Midbrain (tissue), 1 donor: Measurements from ENCODE around the gene CASQ2.
A peak's percentile ranks its signal among the peaks of the same experiment; 100 is the strongest.
"Not testable (repeated sequence)": the region's sequence is repeated elsewhere in the genome, so short reads cannot be mapped to it uniquely, and the experiment has no call there.

ENCODE experiments used
- DNase-seq: peaks from one replicate; lab custom pipeline; 2025; lab: John Stamatoyannopoulos, UW

Gene CASQ2

DNA sequence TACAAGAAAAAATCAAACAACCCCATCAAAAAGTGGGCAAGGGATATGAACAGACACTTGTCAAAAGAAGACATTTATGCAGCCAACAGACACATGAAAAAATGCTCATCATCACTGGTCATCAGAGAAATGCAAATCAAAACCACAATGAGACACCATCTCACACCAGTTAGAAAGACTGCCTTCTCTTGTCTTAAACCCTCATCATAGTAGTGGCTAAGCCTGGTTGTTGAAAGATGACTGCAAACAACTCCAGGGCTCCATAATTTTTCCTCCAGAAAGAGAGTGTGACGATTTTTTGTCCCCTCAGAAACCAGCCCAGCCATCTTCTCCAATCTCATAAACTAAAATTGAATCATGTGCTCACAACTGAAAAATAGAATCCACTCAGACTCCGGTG, 12.1 kb upstream of the CASQ2 start:
- not testable (repeated sequence) for DNase-seq

DNA sequence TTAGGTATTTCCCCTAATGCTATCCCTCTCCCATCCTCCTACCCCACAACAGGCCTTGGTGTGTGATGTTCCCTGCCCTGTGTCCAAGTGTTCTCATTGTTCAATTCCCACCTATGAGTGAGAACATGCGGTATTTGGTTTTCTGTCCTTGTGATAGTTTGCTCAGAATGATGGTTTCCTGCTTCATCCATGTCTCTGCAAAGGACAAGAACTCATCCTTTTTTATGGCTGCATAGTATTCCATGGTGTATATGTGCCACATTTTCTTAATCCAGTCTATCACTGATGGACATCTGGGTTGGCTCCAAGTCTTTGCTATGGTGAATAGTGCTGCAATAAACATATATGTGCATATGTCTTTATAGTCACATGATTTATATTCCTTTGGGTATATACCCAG, 10.6 kb upstream of the CASQ2 start:
- DNase-seq: not testable (repeated sequence)

DNA sequence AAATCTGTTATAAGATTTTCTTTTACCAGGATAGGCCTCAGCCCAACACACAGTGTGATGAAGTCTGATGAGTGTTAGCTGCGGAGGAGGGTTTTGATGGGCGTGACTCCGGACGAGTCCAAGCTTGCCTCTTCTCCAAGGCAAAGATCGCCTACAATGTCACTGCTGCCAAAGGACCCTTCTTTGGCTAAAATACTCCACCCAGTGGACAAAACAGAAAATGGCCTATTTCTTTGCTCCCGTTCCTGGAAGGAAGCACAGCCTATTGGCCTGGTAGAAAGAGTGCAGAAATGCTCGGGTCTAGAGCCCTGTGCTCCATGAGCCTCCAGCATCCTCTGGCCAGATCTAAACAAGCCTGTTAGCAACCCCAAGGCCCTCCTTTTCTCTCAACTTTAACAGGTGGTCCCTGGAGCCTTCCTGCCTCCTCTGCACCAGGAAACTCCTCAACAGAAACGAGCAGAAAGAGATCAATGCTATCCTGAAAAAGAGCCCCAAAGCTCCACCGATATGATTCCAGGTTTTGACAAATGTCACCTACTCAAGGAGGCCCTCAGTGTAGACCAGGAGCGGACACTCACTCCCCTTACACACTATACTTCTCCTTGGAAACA, 3.4 kb upstream of the CASQ2 start:
- DNase-seq: peak; percentile 80

DNA sequence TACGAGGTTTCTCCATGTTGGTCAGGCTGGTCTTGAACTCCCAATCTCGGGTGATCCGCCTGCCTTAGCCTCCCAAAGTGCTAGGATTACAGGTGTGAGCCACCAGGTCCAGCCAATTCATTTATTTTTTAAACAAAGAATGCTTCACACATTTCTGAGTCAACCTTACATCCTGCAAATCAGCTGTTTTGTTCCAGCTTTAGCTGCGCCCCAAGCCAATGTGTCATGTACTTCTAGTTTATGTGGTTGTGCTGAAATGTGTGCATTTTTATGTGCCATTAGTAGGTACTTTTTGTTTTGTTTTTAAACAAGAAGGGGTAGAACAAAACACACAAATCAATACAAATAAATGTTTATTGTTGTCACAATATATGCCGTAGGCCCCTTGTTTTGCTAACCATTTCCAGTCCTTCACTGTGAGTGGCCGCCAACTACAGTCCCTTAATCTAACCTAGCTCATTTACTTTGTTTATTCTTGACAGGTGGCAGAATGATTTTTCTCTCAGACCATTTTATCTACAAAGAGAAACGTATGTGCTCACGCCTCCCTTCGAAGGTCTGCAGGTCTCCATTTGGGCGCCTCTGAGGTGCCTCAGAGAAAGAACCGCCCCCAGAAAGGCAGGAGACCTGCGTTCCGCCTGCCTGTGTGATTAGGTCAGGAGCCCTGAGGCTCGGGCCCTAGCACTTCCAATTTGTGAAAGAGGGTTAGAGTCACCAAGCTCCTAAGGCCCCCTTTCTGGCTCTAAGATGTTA, 2.8 kb upstream of the CASQ2 start:
- DNase-seq: no peak

DNA sequence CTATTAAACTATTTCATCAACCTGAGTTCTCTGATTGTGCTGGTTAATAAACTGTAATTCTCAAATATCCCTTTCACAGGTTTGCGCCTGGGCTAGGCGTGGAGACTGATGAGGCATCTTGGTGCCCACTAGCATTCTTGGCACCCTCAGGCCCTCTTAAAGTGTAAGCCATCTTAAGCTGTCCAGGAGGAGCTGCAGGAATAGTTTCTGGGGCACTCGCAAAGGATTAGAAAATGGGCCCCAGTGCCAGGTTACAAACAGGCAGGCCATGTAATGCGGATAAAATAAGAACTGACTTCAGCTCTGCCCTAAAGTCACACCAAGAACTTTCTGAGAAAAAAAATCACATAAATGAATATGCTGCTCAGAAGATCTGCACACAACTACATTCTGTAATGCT, 1.1 kb downstream of the CASQ2 start:
- no peak for DNase-seq

DNA sequence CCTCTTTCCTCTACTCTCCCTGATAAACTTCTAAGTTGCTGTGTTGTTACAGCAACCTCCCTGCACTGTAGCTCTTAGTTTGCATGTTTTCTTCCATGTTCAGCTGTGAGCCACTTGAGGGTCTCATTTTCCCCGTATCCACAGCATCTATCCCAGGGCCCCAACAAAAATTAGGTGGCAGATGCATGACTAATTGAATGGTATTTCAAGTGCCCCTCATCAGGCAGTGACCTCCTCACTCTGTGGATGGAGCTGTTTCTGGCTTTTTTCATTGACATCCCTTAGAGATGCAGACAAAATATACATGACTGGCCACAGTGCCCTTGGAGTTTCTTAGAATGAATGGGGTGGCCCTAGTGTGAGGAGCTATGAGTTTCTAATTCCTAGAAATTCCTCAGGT, 3.4 kb downstream of the CASQ2 start:
- DNase-seq: no peak

DNA sequence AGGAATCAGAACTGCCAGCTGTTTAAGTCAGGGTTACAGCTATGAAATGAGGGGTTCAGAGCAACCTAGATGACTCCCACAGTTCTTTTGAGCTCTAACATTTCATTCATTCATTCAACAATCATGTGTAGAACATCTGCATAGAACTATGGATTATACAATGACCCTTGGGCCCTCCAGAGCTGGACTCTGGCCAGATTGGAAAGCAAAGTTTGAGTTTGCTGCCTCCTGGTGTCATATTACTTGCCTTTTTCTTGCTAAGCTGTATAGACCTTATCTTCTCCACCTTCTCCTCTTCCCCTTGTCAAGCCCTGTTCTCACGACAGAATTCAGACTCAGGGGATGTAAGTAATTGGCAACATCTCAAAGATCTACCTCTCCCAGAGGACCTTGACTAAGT, 4.0 kb downstream of the CASQ2 start:
- no peak for DNase-seq

DNA sequence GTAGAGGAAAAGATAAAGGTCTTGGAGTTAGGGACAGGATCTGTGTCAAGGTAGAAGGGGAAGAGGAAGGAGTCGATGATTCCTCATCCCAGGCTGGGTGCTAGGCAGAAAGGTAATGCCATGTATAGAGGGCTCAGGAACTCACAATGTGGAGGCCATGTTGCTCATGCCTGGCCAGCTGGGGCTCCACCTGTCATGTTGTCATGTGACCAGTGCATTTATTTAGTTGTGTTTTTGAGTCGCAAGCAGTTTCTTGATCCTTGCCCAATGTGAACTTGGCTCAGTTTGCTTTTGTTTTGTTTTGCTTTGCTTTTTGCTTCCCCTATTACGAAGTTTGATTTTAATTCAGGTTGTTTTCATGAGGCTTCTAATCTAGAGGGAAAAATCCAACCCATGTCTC, 5.7 kb downstream of the CASQ2 start:
- no peak for DNase-seq

DNA sequence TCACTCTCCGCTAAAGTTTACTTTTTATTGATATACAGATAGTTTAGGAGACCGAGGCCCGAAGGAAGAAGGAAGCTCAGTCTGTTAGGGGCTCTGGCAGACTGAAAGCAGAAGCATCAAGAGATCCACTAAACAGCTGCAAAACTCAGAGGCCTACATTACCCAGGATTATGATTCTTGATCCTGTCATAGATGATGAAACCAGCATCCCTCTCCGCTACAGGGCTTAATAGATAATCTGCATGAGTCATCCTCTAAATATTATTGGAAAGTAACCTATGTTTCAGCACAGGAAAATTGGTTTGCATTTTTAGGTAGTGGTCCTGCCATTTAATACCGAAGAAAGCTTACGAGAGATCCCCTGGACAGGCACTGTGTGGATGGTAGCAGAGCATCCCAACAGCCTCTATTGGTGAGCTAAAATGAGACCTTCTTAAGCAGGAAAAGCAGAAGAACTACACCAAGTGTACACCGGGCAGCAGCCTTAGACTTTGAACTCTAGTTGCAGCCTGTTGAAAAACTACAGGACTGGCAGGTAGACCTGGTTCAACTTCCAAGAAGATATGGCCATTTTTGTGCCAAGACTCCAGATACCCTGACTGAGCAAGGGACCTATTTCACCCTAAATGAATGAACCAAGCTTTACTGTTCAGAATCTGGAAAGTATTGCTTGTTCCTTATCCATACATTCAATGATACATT, 6.8 kb downstream of the CASQ2 start:
- DNase-seq: no peak

DNA sequence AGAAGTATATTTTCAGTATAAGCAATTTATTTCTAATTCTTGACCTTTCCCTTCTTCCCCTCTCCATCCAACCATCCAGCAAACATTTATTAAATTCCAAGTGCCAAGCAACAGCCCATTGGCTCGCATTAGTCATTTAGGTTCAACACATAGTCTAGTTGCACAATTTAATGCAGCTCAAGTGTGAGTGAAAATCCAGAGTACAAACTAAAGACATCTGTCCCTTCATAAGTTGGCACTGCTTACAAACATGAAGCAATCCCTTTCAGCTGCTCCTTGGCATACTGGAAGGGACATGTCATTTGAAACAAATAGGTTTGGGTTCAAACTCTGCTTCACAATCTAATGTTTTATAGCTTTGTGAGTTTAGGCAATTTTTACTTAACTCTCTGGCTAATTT, 10.7 kb downstream of the CASQ2 start:
- no peak for DNase-seq

DNA sequence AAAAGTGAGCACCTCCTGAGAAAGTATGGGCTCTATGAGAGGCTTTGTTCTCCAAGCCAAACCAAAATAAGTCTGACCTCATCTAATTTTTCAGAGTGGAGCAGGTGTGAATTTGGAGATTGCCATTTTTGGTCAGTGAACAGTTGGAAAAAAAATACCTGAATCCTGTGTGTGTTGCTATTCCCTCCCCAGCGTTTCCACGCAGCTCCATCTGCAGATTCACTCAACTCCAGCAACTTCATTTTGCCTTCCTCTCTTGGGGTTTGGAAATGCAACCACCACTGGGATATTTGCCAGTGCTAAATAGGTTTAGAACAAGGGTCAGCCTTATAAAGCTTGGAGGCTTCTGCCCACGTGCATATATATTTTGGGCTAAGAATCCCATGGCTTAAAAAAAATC, 11.2 kb downstream of the CASQ2 start:
- DNase-seq: no peak

DNA sequence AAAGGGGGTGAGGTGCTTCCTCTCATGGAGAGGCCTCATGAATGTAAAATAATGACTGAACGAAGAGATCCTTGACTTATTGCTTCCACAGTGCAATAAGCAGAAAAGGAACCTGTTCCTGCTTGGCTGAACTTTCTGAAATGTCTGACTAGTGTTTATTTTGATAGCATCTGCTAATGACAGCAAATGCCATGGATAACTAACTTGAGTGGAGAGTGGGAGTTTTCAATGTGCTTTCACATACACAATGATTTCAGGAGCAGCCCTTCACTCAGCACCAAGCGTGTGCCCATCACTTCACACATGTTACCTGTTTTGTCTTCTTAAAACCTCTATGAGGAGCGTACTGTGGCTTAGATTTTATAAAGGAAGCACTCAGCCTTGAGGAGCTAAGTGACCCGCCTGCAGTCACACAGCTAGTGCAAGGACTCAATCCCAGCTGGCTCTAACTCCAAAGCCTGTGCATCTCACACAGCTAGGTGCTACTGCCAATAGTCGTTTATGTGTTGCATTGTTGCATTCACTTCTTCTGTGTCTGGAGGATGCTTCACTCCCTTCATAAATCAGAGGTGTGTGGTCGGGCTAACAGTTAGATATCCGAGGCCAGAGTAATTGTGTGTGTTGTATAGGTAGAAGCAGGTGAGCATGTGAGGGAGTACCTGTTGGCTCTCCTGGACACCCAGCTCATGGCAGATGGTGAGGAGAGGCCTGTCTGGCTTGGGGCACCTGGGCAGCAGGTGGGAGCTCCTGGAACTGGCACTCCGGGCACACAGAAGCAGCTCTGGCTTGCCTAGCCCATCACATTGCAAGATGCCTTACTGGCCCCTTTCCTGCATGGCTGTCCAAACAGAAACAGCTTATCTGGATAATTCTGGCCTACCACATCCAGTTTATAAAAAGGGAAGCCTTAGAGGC, 12.8 kb downstream of the CASQ2 start:
- DNase-seq: no peak

DNA sequence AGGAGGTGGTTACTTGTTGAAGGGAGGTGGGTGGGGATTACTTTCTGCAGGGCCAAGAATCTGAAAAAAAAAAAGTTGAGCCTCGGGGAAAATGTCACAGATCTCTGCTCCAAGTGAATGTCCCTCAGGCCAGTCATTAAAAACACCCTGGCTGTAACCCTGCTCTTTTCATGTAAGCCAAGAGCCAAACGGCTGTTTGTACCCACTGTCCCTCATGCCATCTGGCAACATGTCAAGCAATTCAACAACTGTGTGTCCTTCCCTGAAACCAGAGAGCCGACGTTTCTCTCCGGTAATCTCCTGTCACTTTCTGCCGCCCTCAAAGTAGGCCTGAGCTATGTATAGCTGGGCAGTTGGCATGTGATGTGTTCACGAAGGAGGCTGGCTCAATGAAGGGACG, 14.7 kb downstream of the CASQ2 start:
- no peak for DNase-seq

DNA sequence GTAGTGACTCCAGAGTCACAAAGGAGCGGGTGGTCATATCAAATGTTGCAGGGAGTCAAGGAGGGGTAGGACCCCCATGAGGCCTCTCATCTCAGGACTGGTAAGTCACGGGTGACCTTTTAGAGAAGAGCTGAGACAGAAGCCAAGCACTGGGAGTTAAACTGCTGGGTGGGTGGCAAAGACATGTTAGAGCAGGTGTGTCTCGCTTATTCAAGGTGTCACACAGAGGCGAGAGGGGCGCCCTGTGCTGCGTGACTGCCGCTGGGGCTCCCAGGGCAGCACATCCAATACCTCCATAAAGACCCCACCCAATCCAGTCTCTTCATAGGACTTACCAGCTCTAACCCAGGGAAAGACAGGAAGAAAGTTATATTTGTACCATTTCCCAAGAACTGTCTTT, 15.2 kb downstream of the CASQ2 start:
- DNase-seq: no peak

DNA sequence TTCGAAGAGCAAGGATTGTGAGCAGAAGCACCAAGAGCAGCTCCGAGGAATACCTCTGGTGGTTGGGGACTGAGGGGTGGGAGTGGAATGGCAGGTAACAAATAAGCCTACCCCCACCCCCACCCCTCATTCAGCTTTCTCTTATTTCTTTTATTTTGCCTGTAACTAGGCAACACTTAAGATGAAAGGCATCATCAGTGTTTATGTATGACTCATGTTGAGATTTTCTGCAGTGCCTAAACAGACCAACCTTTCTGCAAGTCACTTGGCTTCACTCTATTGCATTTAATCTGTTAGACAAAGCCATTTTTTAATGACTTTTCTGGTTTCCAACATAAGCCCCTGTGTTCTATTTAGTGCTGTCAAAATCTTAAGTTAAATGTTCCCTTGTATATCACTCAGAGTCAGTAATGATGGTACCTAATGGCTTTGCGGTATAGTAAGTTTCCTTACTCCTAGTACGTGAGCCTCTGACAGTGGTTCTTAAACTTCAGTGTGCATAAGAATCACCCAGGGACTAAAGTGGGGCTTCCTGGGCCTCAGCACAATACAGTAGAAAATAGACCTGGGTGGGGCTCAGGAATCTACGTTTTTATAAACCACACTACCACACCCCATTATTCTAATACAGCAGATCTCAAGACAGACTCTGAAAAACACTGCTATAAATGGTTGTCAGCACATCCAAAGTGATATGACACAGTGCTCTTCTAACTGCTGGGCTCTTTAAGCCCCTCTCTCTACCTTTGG, 19.9 kb downstream of the CASQ2 start:
- no peak for DNase-seq

DNA sequence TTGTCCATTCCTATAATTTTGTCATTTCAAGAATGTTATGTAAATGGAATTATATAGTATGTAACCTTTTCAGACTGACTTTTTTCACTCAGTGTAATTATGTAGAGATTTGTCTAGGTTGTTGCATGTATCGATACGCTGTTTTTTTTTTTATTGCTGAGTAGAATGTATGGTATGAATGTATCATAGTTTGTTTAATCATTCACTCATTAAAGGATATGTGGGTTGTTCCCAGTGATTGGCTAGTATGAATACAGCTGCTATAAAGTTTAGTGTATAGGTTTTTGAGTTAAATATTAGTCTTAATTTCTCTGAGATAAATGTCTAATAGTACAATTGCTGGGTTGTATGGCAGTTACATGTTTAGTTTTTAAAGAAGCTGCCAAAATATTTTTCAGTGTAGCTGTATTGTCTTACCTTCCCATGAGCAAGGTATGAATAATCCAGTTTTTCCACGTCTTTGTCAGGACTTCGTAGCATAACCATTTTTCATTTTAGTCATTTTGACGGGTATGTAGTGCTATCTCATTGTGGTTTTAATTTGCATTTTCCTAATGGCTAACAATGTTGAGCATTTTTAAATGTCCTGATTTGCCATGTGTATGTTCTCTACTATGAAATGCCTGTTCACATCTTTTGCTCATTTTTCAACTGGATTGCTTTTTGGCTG, 22.4 kb downstream of the CASQ2 start:
- no peak for DNase-seq

DNA sequence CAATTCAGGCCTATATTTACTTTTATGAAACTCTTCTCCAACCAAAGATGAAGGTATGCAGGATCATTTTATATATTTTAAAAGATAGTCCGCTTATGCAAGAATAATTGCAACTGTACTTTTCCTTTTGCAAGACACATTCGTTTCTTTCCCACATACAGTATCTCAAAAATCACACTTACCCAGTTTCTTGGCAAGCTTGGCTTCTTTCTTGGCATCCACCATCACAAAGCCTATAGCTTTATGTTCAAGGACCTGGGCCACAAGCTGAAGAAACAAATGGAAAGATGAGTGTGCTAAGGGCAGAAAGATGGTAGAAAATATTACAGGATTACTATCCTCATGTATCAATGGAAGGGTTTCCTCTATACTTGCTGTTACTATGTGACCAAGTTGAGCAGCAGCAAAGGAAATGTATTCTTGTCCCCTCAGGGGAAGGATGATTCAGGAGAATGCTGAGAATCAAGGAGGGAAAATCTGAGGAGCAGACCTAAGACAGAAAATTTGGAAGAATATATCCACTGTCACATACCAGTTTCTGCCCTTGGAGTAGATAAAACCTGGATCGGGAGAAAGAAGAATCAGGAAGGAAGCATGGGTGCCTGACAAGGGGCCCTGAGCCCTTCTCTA, 23.8 kb downstream of the CASQ2 start:
- DNase-seq: no peak

DNA sequence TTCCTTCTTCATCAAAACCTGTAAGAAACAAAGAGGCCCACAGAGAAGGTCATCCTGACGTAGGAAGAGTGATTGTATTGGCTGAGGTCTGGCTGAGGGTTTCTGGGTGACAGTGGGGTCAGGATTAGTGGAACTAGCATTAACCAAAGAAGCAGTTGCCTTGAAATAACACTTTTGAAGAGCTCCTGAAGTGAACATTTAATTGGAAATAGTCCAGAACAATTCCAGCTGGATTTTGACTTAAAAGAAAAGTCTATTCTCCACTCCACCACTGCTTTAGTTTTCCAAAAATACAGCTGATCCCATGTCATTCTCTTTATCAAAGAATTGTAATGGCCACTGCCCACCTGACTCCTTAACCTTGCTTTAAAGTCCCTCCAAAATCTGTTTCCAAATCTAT, 27.7 kb downstream of the CASQ2 start:
- DNase-seq: no peak

DNA sequence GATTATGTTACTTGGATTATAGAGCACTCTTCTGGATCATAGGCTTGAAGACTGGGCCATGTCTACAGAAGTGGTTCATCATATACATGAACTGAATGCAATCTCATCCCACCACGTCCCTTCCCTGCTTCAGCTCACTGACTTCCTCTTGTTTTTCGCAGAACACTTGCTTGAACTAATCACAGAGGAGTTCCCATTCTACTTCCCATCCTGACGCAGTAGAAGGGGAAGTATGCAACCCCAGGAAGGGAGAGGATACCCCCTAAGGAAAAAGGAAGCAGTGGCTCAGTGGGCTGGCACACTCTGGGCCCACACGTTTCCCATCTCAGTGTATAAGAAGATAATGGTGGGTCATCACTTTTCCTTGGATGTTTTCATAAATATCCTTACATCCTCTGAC, 36.2 kb downstream of the CASQ2 start:
- DNase-seq: no peak

DNA sequence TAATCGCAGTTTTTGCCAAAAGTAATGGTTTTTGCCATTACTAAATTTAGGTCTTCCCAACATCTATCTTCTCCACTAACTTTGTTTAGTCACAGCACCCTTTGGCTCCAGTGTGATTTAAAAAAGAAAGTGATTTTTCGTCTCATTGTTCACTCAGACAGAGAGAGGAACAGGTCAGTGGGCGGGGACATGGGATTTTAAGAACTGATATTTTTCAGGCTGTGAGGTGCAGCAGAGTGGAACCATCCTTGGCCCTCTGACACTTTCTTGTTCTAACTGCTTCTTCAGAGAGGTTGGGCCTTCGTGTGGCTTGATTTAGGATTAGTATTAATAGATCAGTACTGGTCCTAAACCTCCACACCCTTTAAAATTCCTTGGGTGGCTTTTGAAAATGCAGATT, 38.8 kb downstream of the CASQ2 start:
- DNase-seq: no peak

DNA sequence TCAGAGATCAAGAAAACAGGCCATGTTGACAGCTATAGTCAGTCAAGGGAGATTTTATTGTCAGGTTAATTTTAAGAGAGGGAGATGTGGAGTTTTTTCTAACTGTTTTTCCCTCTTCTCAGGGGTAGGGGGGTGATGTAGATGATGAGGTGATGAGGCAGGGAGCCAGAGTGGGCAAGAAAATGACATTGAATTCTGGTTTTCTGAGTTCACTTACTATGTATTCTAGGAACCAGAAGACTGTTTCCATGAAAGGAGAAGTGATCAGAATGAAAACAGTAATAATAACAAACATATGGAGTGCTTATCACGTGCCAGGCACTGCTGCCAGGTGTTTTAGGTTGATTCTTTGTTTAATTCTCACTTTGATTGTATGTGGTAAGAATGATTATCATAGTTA, 40.2 kb downstream of the CASQ2 start:
- no peak for DNase-seq
